ENCODE results near the gene DRG2. TPM values are rescaled to one million over a fixed set of nuclear protein-coding genes. Genes with fewer than 3 reads are reported as not detected.

Gene DRG2
- total and polyA plus RNA-seq, 2 of the 13 experiments (the other 11 are each of a cell fraction or from before 2014, with no cell fraction given), result 20.1 to 26.6 TPM

- TF ChIP-seq ATF2 (CRISPR knock-in tag; IDR thresholded peaks at IDR 0.05) (0 out of 2 replicates have a peak, but pooled peaks have one; percentile 60), ARID5B (CRISPR knock-in tag; IDR thresholded peaks at IDR 0.05) (peak; percentile 44; the same call in 1 of the 2 replicates), ZNF513 (CRISPR knock-in tag; conservative IDR thresholded peaks at IDR 0.05) (0 out of 2 replicates have a peak, but pooled peaks have one; percentile 28), PAWR (CRISPR knock-in tag; IDR thresholded peaks at IDR 0.05; ENCODE audit: borderline replicate concordance) (peak; percentile 61; the same call in 1 of the 2 replicates), ZNF558 (CRISPR knock-in tag; IDR thresholded peaks at IDR 0.05; ENCODE audit: borderline replicate concordance) (no peak), ZNF766 (CRISPR knock-in tag; IDR thresholded peaks at IDR 0.05; ENCODE audit: borderline replicate concordance) (peak; percentile 66; the same call in 1 of the 2 replicates), PLRG1 (conservative IDR thresholded peaks at IDR 0.05) (no peak), ZNF788 (CRISPR knock-in tag; IDR thresholded peaks at IDR 0.05; ENCODE audit: borderline replicate concordance) (peak; percentile 93; the same call in 1 of the 2 replicates), ZZZ3 (CRISPR knock-in tag; IDR thresholded peaks at IDR 0.05; ENCODE audit: borderline replicate concordance) (peak; percentile 74), KLF13 (CRISPR knock-in tag; IDR thresholded peaks at IDR 0.05) (no peak), MIER3 (CRISPR knock-in tag; IDR thresholded peaks at IDR 0.05; ENCODE audit: borderline replicate concordance) (peak; percentile 87; the same call in 1 of the 2 replicates), ZNF431 (CRISPR knock-in tag; IDR thresholded peaks at IDR 0.05; ENCODE audit: borderline replicate concordance, low read depth) (no peak), HIVEP1 (CRISPR knock-in tag; IDR thresholded peaks at IDR 0.05) (0 out of 2 replicates have a peak, but pooled peaks have one; percentile 48), NFKB2 (CRISPR knock-in tag; IDR thresholded peaks at IDR 0.05; ENCODE audit: borderline replicate concordance) (0 out of 2 replicates have a peak, but pooled peaks have one; percentile 78), TBX3 (IDR thresholded peaks at IDR 0.05; ENCODE audit: borderline replicate concordance) (peak; percentile 85), KLF6 (CRISPR knock-in tag; IDR thresholded peaks at IDR 0.05) (0 out of 2 replicates have a peak, but pooled peaks have one; percentile 32), GATA4 (IDR thresholded peaks at IDR 0.05; ENCODE audit: borderline replicate concordance, low read depth) (0 out of 2 replicates have a peak, but pooled peaks have one; percentile 17)
- TF ChIP-seq, protein P1, sequence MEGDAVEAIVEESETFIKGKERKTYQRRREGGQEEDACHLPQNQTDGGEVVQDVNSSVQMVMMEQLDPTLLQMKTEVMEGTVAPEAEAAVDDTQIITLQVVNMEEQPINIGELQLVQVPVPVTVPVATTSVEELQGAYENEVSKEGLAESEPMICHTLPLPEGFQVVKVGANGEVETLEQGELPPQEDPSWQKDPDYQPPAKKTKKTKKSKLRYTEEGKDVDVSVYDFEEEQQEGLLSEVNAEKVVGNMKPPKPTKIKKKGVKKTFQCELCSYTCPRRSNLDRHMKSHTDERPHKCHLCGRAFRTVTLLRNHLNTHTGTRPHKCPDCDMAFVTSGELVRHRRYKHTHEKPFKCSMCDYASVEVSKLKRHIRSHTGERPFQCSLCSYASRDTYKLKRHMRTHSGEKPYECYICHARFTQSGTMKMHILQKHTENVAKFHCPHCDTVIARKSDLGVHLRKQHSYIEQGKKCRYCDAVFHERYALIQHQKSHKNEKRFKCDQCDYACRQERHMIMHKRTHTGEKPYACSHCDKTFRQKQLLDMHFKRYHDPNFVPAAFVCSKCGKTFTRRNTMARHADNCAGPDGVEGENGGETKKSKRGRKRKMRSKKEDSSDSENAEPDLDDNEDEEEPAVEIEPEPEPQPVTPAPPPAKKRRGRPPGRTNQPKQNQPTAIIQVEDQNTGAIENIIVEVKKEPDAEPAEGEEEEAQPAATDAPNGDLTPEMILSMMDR (CRISPR knock-in tag; IDR thresholded peaks at IDR 0.05), result peak; percentile 40
These were observed 48.8 kb upstream of the DRG2 start, which contains the start of the genes ATPAF2 and GID4 (continued) for GRCh38 chr17:18038861-18039534.

Data from HepG2 (cell line).